ENCODE data around the gene POLD3.
"Not testable (repeated sequence)": the region's sequence is repeated elsewhere in the genome, so short reads cannot be mapped to it uniquely, and the experiment has no call there.

The POLD3 gene

GRCh38 chr11:74641905-74642304 lies 49.5 kb downstream of the POLD3 start:
- Histone ChIP-seq H3K9me3 (replicated peaks; ENCODE audit: low read length) (no peaks in the 10 kb centered on the region), H3K36me3 (ENCODE audit: insufficient read depth, low read length) (peaks cover 20% of the 10 kb centered on the region), H3K4me2 (ENCODE audit: low read length) (no peak overlapping the region), H3K4me3 (ENCODE audit: low read length) (no peak overlapping the region), H3K9ac (ENCODE audit: low read depth, low read length) (no peak overlapping the region), H3K4me1 (ENCODE audit: control insufficient read depth, insufficient read depth, low read length) (peaks cover 4% of the 10 kb centered on the region), H3K27me3 (ENCODE audit: control insufficient read depth, insufficient read depth, low read length) (no peaks in the 10 kb centered on the region)

- Histone ChIP-seq H3K4me2 (ENCODE audit: low read length) (no peak overlapping the region), H3K36me3 (ENCODE audit: insufficient read depth, low read length) (peaks cover 20% of the 10 kb centered on the region), H3K4me3 (ENCODE audit: low read length) (no peak overlapping the region), H3K27me3 (ENCODE audit: control insufficient read depth, insufficient read depth, low read length) (no peaks in the 10 kb centered on the region), H3K9ac (ENCODE audit: low read depth, low read length) (no peak overlapping the region), H3K9me3 (replicated peaks; ENCODE audit: low read length) (no peaks in the 10 kb centered on the region), H3K4me1 (ENCODE audit: control insufficient read depth, insufficient read depth, low read length) (no peaks in the 10 kb centered on the region)
Observed at GRCh38 chr11:74642912-74643311, 50.5 kb downstream of the POLD3 start.

GRCh38 chr11:74644081-74644480 lies 51.7 kb downstream of the POLD3 start:
- peaks cover 20% of the 10 kb centered on the region for H3K36me3 ChIP-seq (ENCODE audit: insufficient read depth, low read length)

DNA sequence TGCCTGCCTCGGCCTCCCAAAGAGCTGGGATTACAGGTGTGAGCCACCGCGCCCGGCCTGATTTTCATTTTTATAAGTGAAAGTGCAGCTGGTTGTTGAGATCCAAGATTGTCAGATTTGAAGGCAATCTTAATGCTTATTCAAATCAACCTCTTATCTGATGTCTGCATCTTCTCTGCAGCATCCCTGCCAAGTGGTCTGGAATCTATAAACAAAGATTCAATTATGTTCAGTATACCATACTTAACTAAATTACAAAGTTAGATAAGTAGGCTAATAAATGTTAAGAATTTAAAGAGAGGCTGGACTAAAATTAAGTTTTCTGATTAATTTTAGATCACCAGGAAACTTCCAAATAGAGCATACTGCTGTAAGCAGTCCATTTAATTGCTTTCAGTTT lies 53.8 kb downstream of the POLD3 start:
- H3K4me3 ChIP-seq (ENCODE audit: low read length): no peak overlapping the region
- H3K9me3 ChIP-seq (replicated peaks; ENCODE audit: low read length): no peaks in the 10 kb centered on the region
- no peak overlapping the region for H3K4me2 ChIP-seq (ENCODE audit: low read length)
- H3K4me1 ChIP-seq (ENCODE audit: control insufficient read depth, insufficient read depth, low read length): no peaks in the 10 kb centered on the region
- H3K36me3 ChIP-seq (ENCODE audit: insufficient read depth, low read length): peaks cover 8% of the 10 kb centered on the region
- H3K27me3 ChIP-seq (ENCODE audit: control insufficient read depth, insufficient read depth, low read length): no peaks in the 10 kb centered on the region
- H3K9ac ChIP-seq (ENCODE audit: low read depth, low read length): no peak overlapping the region

More at GRCh38 chr11:74644081-74644480, 51.7 kb downstream of the POLD3 start:
- Histone ChIP-seq H3K4me3 (ENCODE audit: low read length) (no peak overlapping the region), H3K9ac (ENCODE audit: low read depth, low read length) (no peak overlapping the region), H3K9me3 (replicated peaks; ENCODE audit: low read length) (no peaks in the 10 kb centered on the region), H3K4me2 (ENCODE audit: low read length) (no peak overlapping the region), H3K4me1 (ENCODE audit: control insufficient read depth, insufficient read depth, low read length) (no peaks in the 10 kb centered on the region), H3K27me3 (ENCODE audit: control insufficient read depth, insufficient read depth, low read length) (no peaks in the 10 kb centered on the region)

GRCh38 chr11:74646954-74647353 lies 54.6 kb downstream of the POLD3 start:
- Histone ChIP-seq H3K9me3 (replicated peaks; ENCODE audit: low read length) (no peaks in the 10 kb centered on the region), H3K4me3 (ENCODE audit: low read length) (no peak overlapping the region), H3K27me3 (ENCODE audit: control insufficient read depth, insufficient read depth, low read length) (no peaks in the 10 kb centered on the region), H3K36me3 (ENCODE audit: insufficient read depth, low read length) (peaks cover 2% of the 10 kb centered on the region), H3K4me1 (ENCODE audit: control insufficient read depth, insufficient read depth, low read length) (no peaks in the 10 kb centered on the region), H3K9ac (ENCODE audit: low read depth, low read length) (no peak overlapping the region), H3K4me2 (ENCODE audit: low read length) (no peak overlapping the region)

GRCh38 chr11:74647404-74647803 lies 55.0 kb downstream of the POLD3 start:
- Histone ChIP-seq H3K9ac (ENCODE audit: low read depth, low read length) (no peak overlapping the region), H3K9me3 (replicated peaks; ENCODE audit: low read length) (no peaks in the 10 kb centered on the region), H3K4me2 (ENCODE audit: low read length) (no peak overlapping the region), H3K36me3 (ENCODE audit: insufficient read depth, low read length) (no peaks in the 10 kb centered on the region), H3K27me3 (ENCODE audit: control insufficient read depth, insufficient read depth, low read length) (no peaks in the 10 kb centered on the region), H3K4me1 (ENCODE audit: control insufficient read depth, insufficient read depth, low read length) (no peaks in the 10 kb centered on the region), H3K4me3 (ENCODE audit: low read length) (no peak overlapping the region)

DNA sequence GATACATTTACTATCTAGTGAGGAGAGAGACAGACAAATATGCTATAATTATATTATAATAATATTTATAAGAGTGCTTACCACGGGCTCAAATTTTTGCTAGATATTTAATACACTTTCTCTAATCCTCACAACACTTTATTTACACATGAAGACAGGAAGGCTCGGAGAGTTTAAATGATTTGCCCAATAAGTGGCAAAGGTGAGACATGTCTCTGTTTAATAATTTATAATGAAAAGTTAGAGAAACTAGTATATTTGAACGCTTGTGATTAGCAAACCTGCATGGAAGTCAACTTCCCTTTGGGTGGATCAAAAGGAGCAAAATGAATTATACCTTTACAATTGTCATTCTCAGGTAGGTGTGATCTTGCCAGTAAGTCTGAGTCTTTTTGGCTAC lies 55.4 kb downstream of the POLD3 start:
- H3K9me3 ChIP-seq (replicated peaks; ENCODE audit: low read length): no peaks in the 10 kb centered on the region
- H3K36me3 ChIP-seq (ENCODE audit: insufficient read depth, low read length): no peaks in the 10 kb centered on the region
- H3K27me3 ChIP-seq (ENCODE audit: control insufficient read depth, insufficient read depth, low read length): no peaks in the 10 kb centered on the region

DNA sequence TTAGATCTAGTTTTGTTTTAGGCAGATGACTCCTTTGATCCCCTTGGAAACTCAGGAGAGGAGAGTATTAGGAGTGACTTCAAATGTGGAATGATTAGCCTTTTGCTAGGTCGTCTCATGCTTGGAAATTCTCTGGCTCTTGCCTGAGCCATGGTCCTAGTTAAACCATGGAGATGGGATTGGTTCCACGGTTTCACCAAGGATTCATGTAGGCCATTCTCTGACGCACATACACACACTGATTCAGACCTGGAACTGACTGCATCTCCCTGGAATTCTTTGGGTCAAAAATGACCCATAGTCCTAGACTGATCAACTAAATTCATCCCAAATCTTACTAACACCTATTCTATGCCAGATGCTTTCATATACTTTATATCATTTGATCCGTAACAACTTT lies 56.5 kb downstream of the POLD3 start:
- H3K9ac ChIP-seq (ENCODE audit: low read depth, low read length): no peak overlapping the region
- H3K9me3 ChIP-seq (replicated peaks; ENCODE audit: low read length): no peaks in the 10 kb centered on the region
- no peak overlapping the region for H3K4me3 ChIP-seq (ENCODE audit: low read length)
- H3K4me2 ChIP-seq (ENCODE audit: low read length): no peak overlapping the region
- peaks cover 2% of the 10 kb centered on the region for H3K36me3 ChIP-seq (ENCODE audit: insufficient read depth, low read length)
- no peaks in the 10 kb centered on the region for H3K4me1 ChIP-seq (ENCODE audit: control insufficient read depth, insufficient read depth, low read length)
- no peaks in the 10 kb centered on the region for H3K27me3 ChIP-seq (ENCODE audit: control insufficient read depth, insufficient read depth, low read length)

More for the DNA sequence above, 55.4 kb downstream of the POLD3 start:
- H3K4me1 ChIP-seq (ENCODE audit: control insufficient read depth, insufficient read depth, low read length): no peaks in the 10 kb centered on the region
- no peak overlapping the region for H3K4me3 ChIP-seq (ENCODE audit: low read length)
- no peak overlapping the region for H3K9ac ChIP-seq (ENCODE audit: low read depth, low read length)
- no peak overlapping the region for H3K4me2 ChIP-seq (ENCODE audit: low read length)

- no peaks in the 10 kb centered on the region for H3K9me3 ChIP-seq (replicated peaks; ENCODE audit: low read length)
- peaks cover 5% of the 10 kb centered on the region for H3K36me3 ChIP-seq (ENCODE audit: insufficient read depth, low read length)
- H3K4me2 ChIP-seq (ENCODE audit: low read length): no peak overlapping the region
- H3K9ac ChIP-seq (ENCODE audit: low read depth, low read length): no peak overlapping the region
- H3K27me3 ChIP-seq (ENCODE audit: control insufficient read depth, insufficient read depth, low read length): no peaks in the 10 kb centered on the region
- H3K4me3 ChIP-seq (ENCODE audit: low read length): no peak overlapping the region
- no peaks in the 10 kb centered on the region for H3K4me1 ChIP-seq (ENCODE audit: control insufficient read depth, insufficient read depth, low read length)
Observed at GRCh38 chr11:74650498-74650897, 58.1 kb downstream of the POLD3 start.

- peaks cover 5% of the 10 kb centered on the region for H3K36me3 ChIP-seq (ENCODE audit: insufficient read depth, low read length)
- no peak overlapping the region for H3K4me3 ChIP-seq (ENCODE audit: low read length)
- H3K4me2 ChIP-seq (ENCODE audit: low read length): no peak overlapping the region
- no peak overlapping the region for H3K9ac ChIP-seq (ENCODE audit: low read depth, low read length)
- no peaks in the 10 kb centered on the region for H3K27me3 ChIP-seq (ENCODE audit: control insufficient read depth, insufficient read depth, low read length)
- no peaks in the 10 kb centered on the region for H3K9me3 ChIP-seq (replicated peaks; ENCODE audit: low read length)
- no peaks in the 10 kb centered on the region for H3K4me1 ChIP-seq (ENCODE audit: control insufficient read depth, insufficient read depth, low read length)
Observed at GRCh38 chr11:74654976-74655375, 62.6 kb downstream of the POLD3 start.

- H3K9me3 ChIP-seq (replicated peaks; ENCODE audit: low read length): not testable (repeated sequence)
Observed at GRCh38 chr11:74659124-74659523, 66.7 kb downstream of the POLD3 start.

GRCh38 chr11:74662487-74663103 lies 70.2 kb downstream of the POLD3 start:
- no peak overlapping the region for H3K4me3 ChIP-seq (ENCODE audit: low read length)
- H3K9ac ChIP-seq (ENCODE audit: low read depth, low read length): no peak overlapping the region
- H3K9me3 ChIP-seq (replicated peaks; ENCODE audit: low read length): no peaks in the 10 kb centered on the region
- H3K4me2 ChIP-seq (ENCODE audit: low read length): no peak overlapping the region
- H3K36me3 ChIP-seq (ENCODE audit: insufficient read depth, low read length): no peaks in the 10 kb centered on the region
- no peaks in the 10 kb centered on the region for H3K4me1 ChIP-seq (ENCODE audit: control insufficient read depth, insufficient read depth, low read length)
- no peaks in the 10 kb centered on the region for H3K27me3 ChIP-seq (ENCODE audit: control insufficient read depth, insufficient read depth, low read length)

More at GRCh38 chr11:74659124-74659523, 66.7 kb downstream of the POLD3 start:
- H3K4me1 ChIP-seq (ENCODE audit: control insufficient read depth, insufficient read depth, low read length); H3K27me3 ChIP-seq (ENCODE audit: control insufficient read depth, insufficient read depth, low read length); H3K36me3 ChIP-seq (ENCODE audit: insufficient read depth, low read length); H3K9ac ChIP-seq (ENCODE audit: low read depth, low read length); H3K4me2 ChIP-seq (ENCODE audit: low read length); H3K4me3 ChIP-seq (ENCODE audit: low read length): not testable (repeated sequence)

Data from skeletal muscle satellite cell (primary cell).